Smooth muscle cell of the brain vasculature (primary cell): ENCODE results near the gene KRTCAP2.
"Not testable (repeated sequence)": the region's sequence is repeated elsewhere in the genome, so short reads cannot be mapped to it uniquely, and the experiment has no call there.

Experiments used
- DNase-seq: peaks from one replicate; pipeline ENCODE4 v3.0.0-alpha.2; 2012; ENCODE audit warnings: low read depth, low spot score

KRTCAP2 gene

GRCh38 chr1:155172732-155173477, at the start of gene KRTCAP2:
TSS of gene KRTCAP2 (minus strand) at chr1:155173304. CDS start at chr1:155173224, 80 bp downstream.
- peak; percentile 85 for DNase-seq

GRCh38 chr1:155220211-155220965, 47.3 kb upstream of the KRTCAP2 start:
- not testable (repeated sequence) for DNase-seq

GRCh38 chr1:155219592-155220031, 46.5 kb upstream of the KRTCAP2 start:
- no peak for DNase-seq

- DNase-seq = no peak
Measured at GRCh38 chr1:155218854-155219591, 45.9 kb upstream of the KRTCAP2 start.

GRCh38 chr1:155214702-155215101, 41.6 kb upstream of the KRTCAP2 start:
- DNase-seq = not testable (repeated sequence)

- DNase-seq = not testable (repeated sequence)
Measured at GRCh38 chr1:155212051-155212440, 38.9 kb upstream of the KRTCAP2 start.

GRCh38 chr1:155211381-155212050, 38.4 kb upstream of the KRTCAP2 start:
- not testable (repeated sequence) for DNase-seq

GRCh38 chr1:155210314-155211104, 37.4 kb upstream of the KRTCAP2 start:
- no peak for DNase-seq

- DNase-seq = no peak
Measured at GRCh38 chr1:155209312-155209721, 36.2 kb upstream of the KRTCAP2 start.

GRCh38 chr1:155208541-155209311, 35.6 kb upstream of the KRTCAP2 start, which contains the start of gene MTX1:
TSS of gene MTX1 (plus strand) at chr1:155208695. CDS start at chr1:155208805, 110 bp downstream.
- no peak for DNase-seq

- no peak for DNase-seq
Measured at GRCh38 chr1:155207806-155208540, 34.9 kb upstream of the KRTCAP2 start, which contains the start of gene THBS3. TSS of gene THBS3 (minus strand) at chr1:155207897. CDS start at chr1:155207876, 21 bp downstream.

- no peak for DNase-seq
Measured at GRCh38 chr1:155206891-155207805, 34.0 kb upstream of the KRTCAP2 start.

- DNase-seq = no peak
Measured at GRCh38 chr1:155205969-155206593, 33.0 kb upstream of the KRTCAP2 start.

- no peak for DNase-seq
Measured at GRCh38 chr1:155205035-155205434, 31.9 kb upstream of the KRTCAP2 start.

- no peak for DNase-seq
Measured at GRCh38 chr1:155202731-155203515, 29.8 kb upstream of the KRTCAP2 start.

GRCh38 chr1:155202198-155202597, 29.1 kb upstream of the KRTCAP2 start:
- no peak for DNase-seq

GRCh38 chr1:155200920-155201319, 27.8 kb upstream of the KRTCAP2 start:
- DNase-seq = no peak
